ENCODE results near the gene MMS19. TPM values are rescaled to one million over a fixed set of nuclear protein-coding genes. Genes with fewer than 3 reads are reported as not detected.

MMS19 gene
- total and polyA plus RNA-seq, 2 donors from 2014 or later: 49.7 to 56.1 TPM

DNA sequence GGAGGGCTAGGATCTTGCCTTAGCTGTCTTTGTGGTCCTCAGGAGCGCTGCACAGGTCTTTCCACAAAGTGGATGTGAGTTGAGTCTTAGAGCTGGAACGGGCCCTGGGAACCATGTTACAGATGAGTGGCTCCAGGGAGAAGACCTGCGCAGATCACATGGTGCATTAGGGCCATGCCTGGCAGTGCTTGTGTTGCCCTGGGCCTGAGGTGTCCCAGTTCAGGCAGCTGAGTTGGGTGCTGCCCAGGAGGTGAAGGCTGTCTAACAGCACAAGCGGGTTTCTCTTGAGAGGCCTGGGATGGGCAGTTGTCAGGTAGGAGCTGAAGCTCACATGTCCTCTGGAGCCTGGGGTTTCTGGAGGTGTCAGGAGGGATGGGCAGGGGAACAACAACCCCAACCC lies 40.6 kb upstream of the MMS19 start:
- FAIRE-seq: no peak
- Histone ChIP-seq H3K4me3 (ENCODE audit: low read length in 3 of 3) (no peak overlapping the region), H3K9me3 (ENCODE audit: control insufficient read depth in 2 of 3, insufficient read depth in 1 of 3, low read length in 3 of 3) (no peaks in the 10 kb centered on the region), H3K9ac (ENCODE audit: low read length in 3 of 3) (no peak overlapping the region), H3K27me3 (ENCODE audit: control insufficient read depth, insufficient read depth, low read length) (no peaks in the 10 kb centered on the region), H3K36me3 (ENCODE audit: control insufficient read depth in 2 of 3, insufficient read depth in 3 of 3, low read length in 3 of 3) (no peaks in the 10 kb centered on the region), H3K27ac (ENCODE audit: low read depth in 2 of 2, low read length in 2 of 2) (peak overlapping the region in 1 of 2 donors; percentile 59), H3K4me1 (ENCODE audit: control insufficient read depth in 2 of 3, insufficient read depth in 2 of 3, low read depth in 1 of 3, low read length in 3 of 3) (peaks cover 2 to 21% (median 14%) of the 10 kb centered on the region in 3 donors)
- intact Hi-C loops (cut with DNase I): no loop called here
- TF ChIP-seq, protein P1, sequence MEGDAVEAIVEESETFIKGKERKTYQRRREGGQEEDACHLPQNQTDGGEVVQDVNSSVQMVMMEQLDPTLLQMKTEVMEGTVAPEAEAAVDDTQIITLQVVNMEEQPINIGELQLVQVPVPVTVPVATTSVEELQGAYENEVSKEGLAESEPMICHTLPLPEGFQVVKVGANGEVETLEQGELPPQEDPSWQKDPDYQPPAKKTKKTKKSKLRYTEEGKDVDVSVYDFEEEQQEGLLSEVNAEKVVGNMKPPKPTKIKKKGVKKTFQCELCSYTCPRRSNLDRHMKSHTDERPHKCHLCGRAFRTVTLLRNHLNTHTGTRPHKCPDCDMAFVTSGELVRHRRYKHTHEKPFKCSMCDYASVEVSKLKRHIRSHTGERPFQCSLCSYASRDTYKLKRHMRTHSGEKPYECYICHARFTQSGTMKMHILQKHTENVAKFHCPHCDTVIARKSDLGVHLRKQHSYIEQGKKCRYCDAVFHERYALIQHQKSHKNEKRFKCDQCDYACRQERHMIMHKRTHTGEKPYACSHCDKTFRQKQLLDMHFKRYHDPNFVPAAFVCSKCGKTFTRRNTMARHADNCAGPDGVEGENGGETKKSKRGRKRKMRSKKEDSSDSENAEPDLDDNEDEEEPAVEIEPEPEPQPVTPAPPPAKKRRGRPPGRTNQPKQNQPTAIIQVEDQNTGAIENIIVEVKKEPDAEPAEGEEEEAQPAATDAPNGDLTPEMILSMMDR (IDR thresholded peaks at IDR 0.05; ENCODE audit: borderline replicate concordance, extremely low read depth, insufficient read depth): no peak
- no peak for DNase-seq

DNA sequence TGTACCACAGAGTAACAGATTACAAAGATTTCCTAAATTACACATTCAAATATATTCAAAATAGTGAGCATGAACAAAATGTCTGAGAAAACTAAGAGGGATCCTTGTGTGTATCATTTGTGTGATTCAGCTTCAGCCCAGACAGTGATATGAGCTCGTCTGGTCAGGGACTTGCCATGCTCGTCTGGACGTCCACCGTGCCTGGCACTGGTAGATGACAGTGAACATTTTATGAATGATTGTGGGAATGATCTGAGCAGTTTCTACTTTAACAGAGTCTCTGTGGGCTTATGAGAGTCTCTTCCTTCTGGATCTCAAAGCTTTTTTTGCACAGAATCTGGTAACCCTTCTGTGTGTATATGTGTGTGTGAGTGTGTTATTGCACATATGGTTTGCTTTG lies 40.2 kb upstream of the MMS19 start:
- FAIRE-seq (no peak), DNase-seq (no peak)
- Histone ChIP-seq H3K9me3 (ENCODE audit: control insufficient read depth in 2 of 3, insufficient read depth in 1 of 3, low read length in 3 of 3) (no peaks in the 10 kb centered on the region), H3K4me1 (ENCODE audit: control insufficient read depth in 2 of 3, insufficient read depth in 2 of 3, low read depth in 1 of 3, low read length in 3 of 3) (peaks cover 2 to 20% (median 14%) of the 10 kb centered on the region in 3 donors), H3K4me3 (ENCODE audit: low read length in 3 of 3) (no peak overlapping the region), H3K36me3 (ENCODE audit: control insufficient read depth in 2 of 3, insufficient read depth in 3 of 3, low read length in 3 of 3) (no peaks in the 10 kb centered on the region), H3K9ac (ENCODE audit: low read length in 3 of 3) (no peak overlapping the region), H3K27me3 (ENCODE audit: control insufficient read depth, insufficient read depth, low read length) (no peaks in the 10 kb centered on the region), H3K27ac (ENCODE audit: low read depth in 2 of 2, low read length in 2 of 2) (no peak overlapping the region)
- intact Hi-C loops (cut with DNase I): no loop called here
- TF ChIP-seq, protein P1 (IDR thresholded peaks at IDR 0.05; ENCODE audit: borderline replicate concordance, extremely low read depth, insufficient read depth): no peak

DNA sequence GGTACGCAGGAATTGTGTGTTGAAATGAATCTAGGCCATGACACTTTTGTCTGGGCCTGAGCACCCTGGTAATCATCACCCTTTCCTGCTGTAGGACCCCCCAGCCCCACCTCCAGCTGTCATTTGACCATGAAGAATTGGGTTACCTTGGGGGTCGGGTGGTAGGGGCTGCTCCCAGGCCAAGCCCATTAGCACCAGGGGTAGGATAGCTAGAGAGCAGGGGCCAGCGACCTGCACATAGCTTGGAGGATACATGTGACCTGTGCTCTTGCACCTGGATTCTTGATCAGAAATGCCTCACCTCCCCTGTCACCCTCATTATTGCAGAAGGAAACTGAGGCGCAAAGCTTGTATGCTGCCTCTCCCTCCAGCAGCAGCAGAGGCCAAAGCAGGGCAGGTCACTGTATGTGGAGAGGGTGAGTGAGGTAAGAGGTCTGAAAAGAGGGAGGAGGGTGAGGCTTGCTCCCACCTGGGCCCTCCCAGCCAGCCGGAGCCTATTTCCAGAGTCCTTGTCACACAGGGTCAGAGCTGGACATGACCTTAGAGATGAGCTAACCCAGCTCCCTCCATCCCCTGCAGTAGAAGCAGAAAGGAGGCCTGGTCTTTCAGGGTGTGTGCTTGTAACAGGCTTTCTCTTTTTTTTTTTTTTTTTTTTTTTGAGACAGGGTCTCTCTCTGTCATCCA lies 39.1 kb upstream of the MMS19 start:
- Histone ChIP-seq H3K27me3 (ENCODE audit: control insufficient read depth, insufficient read depth, low read length) (no peaks in the 10 kb centered on the region), H3K4me3 (ENCODE audit: low read length in 3 of 3) (no peak overlapping the region), H3K36me3 (ENCODE audit: control insufficient read depth in 2 of 3, insufficient read depth in 3 of 3, low read length in 3 of 3) (no peaks in the 10 kb centered on the region), H3K9ac (ENCODE audit: low read length in 3 of 3) (no peak overlapping the region), H3K9me3 (ENCODE audit: control insufficient read depth in 2 of 3, insufficient read depth in 1 of 3, low read length in 3 of 3) (no peaks in the 10 kb centered on the region), H3K27ac (ENCODE audit: low read depth in 2 of 2, low read length in 2 of 2) (no peak overlapping the region), H3K4me1 (ENCODE audit: control insufficient read depth in 2 of 3, insufficient read depth in 2 of 3, low read depth in 1 of 3, low read length in 3 of 3) (peaks cover 2 to 15% (median 9%) of the 10 kb centered on the region in 3 donors)
- FAIRE-seq (no peak), DNase-seq (no peak)
- TF ChIP-seq, protein P1 (IDR thresholded peaks at IDR 0.05; ENCODE audit: borderline replicate concordance, extremely low read depth, insufficient read depth): no peak
- intact Hi-C loops (cut with DNase I): no loop called here
